ENCODE measurements around the gene ZNF484. TPM values are rescaled to one million over a fixed set of nuclear protein-coding genes. Genes with fewer than 3 reads are reported as not detected.

The ZNF484 gene
- total RNA-seq = 3.4 and 4.9 TPM in 2 replicates

GRCh38 chr9:92877531-92878430 is at the start of gene ZNF484:
Gene ZNF484 (minus strand): TSS chr9:92878038. CDS start chr9:92875029, 3,009 bp downstream.

Other genes starting within 250 kb of the ZNF484 start
- 17.0 and 25.3 TPM in 2 replicates for gene IPPK, start 207.9 kb downstream of the ZNF484 start, total RNA-seq
- gene BICD2, start 113.2 kb downstream of the ZNF484 start, total RNA-seq = 79.8 and 104 TPM in 2 replicates
- gene FGD3, start 69.5 kb upstream of the ZNF484 start, total RNA-seq = 1.5 and 2.2 TPM in 2 replicates
- gene SUSD3, start 180.7 kb upstream of the ZNF484 start, total RNA-seq = not detected in 2 replicates
- 75.9 and 77.7 TPM in 2 replicates for gene CARD19, start 218.2 kb upstream of the ZNF484 start, total RNA-seq

All from airway epithelial cell (primary cell).